GM04503 (cell line): ENCODE data around the gene USP30.

Experiments
- DNase-seq: peaks from one replicate; pipeline ENCODE4 v3.0.0-alpha.2; 2012; ENCODE audit warnings: low read depth

Gene USP30

GRCh38 chr12:109097435-109098182, 45.2 kb downstream of the USP30 start, which contains the start of gene UNG:
Gene UNG, plus strand, starts transcription at chr12:109097597. Its CDS starts 83 bp downstream, at chr12:109097680.
- DNase-seq = peak; percentile 63

- no peak for DNase-seq
These were observed 45.8 kb downstream of the USP30 start for GRCh38 chr12:109098183-109098604.

GRCh38 chr12:109098651-109099050, 46.3 kb downstream of the USP30 start:
- no peak for DNase-seq

GRCh38 chr12:109099431-109100020, 47.1 kb downstream of the USP30 start:
- DNase-seq = no peak

GRCh38 chr12:109100741-109101140, 48.4 kb downstream of the USP30 start:
- DNase-seq = no peak

GRCh38 chr12:109102491-109102890, 50.1 kb downstream of the USP30 start:
- no peak for DNase-seq

- no peak for DNase-seq
These were observed 52.8 kb downstream of the USP30 start for GRCh38 chr12:109105176-109105575.

GRCh38 chr12:109109746-109110350, 57.5 kb downstream of the USP30 start:
- no peak for DNase-seq

GRCh38 chr12:109110988-109111495, 58.7 kb downstream of the USP30 start:
- peak; percentile 31 for DNase-seq

GRCh38 chr12:109112720-109113465, 60.5 kb downstream of the USP30 start:
- DNase-seq = no peak

- DNase-seq = no peak
These were observed 61.4 kb downstream of the USP30 start for GRCh38 chr12:109113661-109114321.

- no peak for DNase-seq
These were observed 62.3 kb downstream of the USP30 start for GRCh38 chr12:109114644-109115043.

GRCh38 chr12:109115404-109115757, 63.0 kb downstream of the USP30 start:
- no peak for DNase-seq

- no peak for DNase-seq
These were observed 63.6 kb downstream of the USP30 start, which contains the start of gene ACACB for GRCh38 chr12:109115758-109116610. Gene ACACB, plus strand, starts transcription at chr12:109116587. Its CDS starts 22,819 bp downstream, at chr12:109139406.

- DNase-seq = no peak
These were observed 64.2 kb downstream of the USP30 start for GRCh38 chr12:109116611-109116949.

GRCh38 chr12:109120095-109120494, 67.7 kb downstream of the USP30 start:
- no peak for DNase-seq

GRCh38 chr12:109120557-109120956, 68.2 kb downstream of the USP30 start:
- DNase-seq = no peak

- no peak for DNase-seq
These were observed 69.0 kb downstream of the USP30 start for GRCh38 chr12:109121346-109121880.

GRCh38 chr12:109124878-109125648, 72.7 kb downstream of the USP30 start:
- DNase-seq = no peak

GRCh38 chr12:109125791-109126190, 73.4 kb downstream of the USP30 start:
- no peak for DNase-seq
